Neural crest cell (in vitro differentiated cells): ENCODE results near the gene PIK3CA. TPM values are rescaled to one million over a fixed set of nuclear protein-coding genes. Genes with fewer than 3 reads are reported as not detected.

Experiments
- DNase-seq: peaks from one replicate; pipeline ENCODE4 v3.0.0; 2021; ENCODE audit warnings: low read depth, mixed read lengths, low spot score
- H3K27ac Mint-ChIP-seq: one replicate; pipeline ENCODE4 v1.8.0; 2021; ENCODE audit warnings: mild to moderate bottlenecking, mixed read lengths; ENCODE audit not compliant: unreplicated experiment
- H3K27me3 Mint-ChIP-seq: 2 replicates; pipeline ENCODE4 v1.8.0; 2021; ENCODE audit warnings: low read depth, mild to moderate bottlenecking, mixed read lengths
- H3K36me3 Mint-ChIP-seq: 2 replicates; pipeline ENCODE4 v1.8.0; 2021; ENCODE audit warnings: low read depth, mild to moderate bottlenecking, mixed read lengths
- H3K4me1 Mint-ChIP-seq: 2 replicates; pipeline ENCODE4 v1.8.0; 2021; ENCODE audit warnings: mixed read lengths
- H3K4me3 Mint-ChIP-seq: one replicate; pipeline ENCODE4 v1.8.0; 2021; ENCODE audit warnings: mild to moderate bottlenecking, mixed read lengths
- H3K9me3 Mint-ChIP-seq: 2 replicates; pipeline ENCODE4 v1.8.0; 2021; ENCODE audit warnings: mixed read lengths
- total RNA-seq: library from RNA; stranded (reverse); gene quantifications from 2 replicates; pipeline ENCODE4 v1.2.1, GENCODE V29; 2021
- TF ChIP-seq, protein P1 (sequence below): fragments of 200-600 bp; sonication (generic); conservative IDR thresholded peaks from 2 replicates; pipeline ENCODE4 v1.5.0; 2021; ENCODE audit warnings: antibody characterized with exemption, mild to moderate bottlenecking

Gene PIK3CA
- total RNA-seq, 1 donor from 2014 or later = 14.1 TPM

DNA sequence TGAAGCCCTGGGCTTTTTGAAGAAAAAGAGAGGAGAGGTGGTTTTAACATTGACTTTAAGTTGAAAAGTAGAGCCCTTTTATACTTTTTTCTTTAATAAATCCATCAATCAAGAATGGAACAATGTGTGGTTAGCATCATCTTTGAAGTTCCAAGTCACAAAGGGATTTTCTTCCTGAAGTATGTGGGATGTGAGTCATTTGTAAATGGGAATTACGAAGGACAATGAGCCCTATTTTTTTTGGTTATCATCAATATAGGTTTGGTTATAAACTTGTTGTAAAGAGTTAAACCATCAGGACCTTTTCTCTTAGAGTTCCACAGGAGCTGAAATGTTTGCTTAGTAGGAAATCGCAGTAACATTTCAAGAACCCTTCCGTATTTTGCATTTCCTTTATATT, 38.3 kb downstream of the PIK3CA start:
- H3K4me1 Mint-ChIP-seq = peaks cover 8% of the 10 kb centered on the region
- H3K36me3 Mint-ChIP-seq = no peaks in the 10 kb centered on the region
- H3K27ac Mint-ChIP-seq = no peak overlapping the region
- no peaks in the 10 kb centered on the region for H3K27me3 Mint-ChIP-seq
- H3K4me3 Mint-ChIP-seq = no peak overlapping the region
- H3K9me3 Mint-ChIP-seq = no peaks in the 10 kb centered on the region
- TF ChIP-seq, protein P1, sequence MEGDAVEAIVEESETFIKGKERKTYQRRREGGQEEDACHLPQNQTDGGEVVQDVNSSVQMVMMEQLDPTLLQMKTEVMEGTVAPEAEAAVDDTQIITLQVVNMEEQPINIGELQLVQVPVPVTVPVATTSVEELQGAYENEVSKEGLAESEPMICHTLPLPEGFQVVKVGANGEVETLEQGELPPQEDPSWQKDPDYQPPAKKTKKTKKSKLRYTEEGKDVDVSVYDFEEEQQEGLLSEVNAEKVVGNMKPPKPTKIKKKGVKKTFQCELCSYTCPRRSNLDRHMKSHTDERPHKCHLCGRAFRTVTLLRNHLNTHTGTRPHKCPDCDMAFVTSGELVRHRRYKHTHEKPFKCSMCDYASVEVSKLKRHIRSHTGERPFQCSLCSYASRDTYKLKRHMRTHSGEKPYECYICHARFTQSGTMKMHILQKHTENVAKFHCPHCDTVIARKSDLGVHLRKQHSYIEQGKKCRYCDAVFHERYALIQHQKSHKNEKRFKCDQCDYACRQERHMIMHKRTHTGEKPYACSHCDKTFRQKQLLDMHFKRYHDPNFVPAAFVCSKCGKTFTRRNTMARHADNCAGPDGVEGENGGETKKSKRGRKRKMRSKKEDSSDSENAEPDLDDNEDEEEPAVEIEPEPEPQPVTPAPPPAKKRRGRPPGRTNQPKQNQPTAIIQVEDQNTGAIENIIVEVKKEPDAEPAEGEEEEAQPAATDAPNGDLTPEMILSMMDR = no peak
- no peak for DNase-seq

DNA sequence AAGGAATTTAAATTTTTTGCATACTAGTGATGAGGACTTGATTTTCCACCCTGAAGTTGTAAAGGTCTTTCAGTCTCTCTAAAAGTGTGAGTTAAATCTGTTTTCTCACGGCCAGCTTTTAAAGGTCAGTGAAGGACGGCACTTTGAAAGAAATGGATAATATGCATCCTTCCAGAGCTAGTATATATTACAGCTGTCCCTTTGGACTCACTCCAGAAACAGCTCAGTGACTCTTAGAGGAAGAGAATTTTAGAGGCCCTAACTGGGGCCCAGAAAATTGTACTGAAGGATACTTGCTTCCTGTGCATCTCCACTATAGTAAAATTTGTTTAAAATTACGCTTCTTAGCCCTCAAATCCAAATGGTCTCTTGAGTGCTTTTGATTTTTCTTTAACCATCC, 41.6 kb downstream of the PIK3CA start:
- Mint-ChIP-seq H3K9me3 (no peaks in the 10 kb centered on the region), H3K4me3 (no peak overlapping the region), H3K36me3 (no peaks in the 10 kb centered on the region), H3K27ac (no peak overlapping the region), H3K27me3 (no peaks in the 10 kb centered on the region), H3K4me1 (peaks cover 3% of the 10 kb centered on the region)
- TF ChIP-seq, protein P1 = no peak
- DNase-seq = no peak

- no peak for DNase-seq
- no peaks in the 10 kb centered on the region for H3K27me3 Mint-ChIP-seq
- H3K36me3 Mint-ChIP-seq = no peaks in the 10 kb centered on the region
- TF ChIP-seq, protein P1 = no peak
- peaks cover 3% of the 10 kb centered on the region for H3K4me1 Mint-ChIP-seq
- H3K27ac Mint-ChIP-seq = no peak overlapping the region
- H3K4me3 Mint-ChIP-seq = no peak overlapping the region
- no peaks in the 10 kb centered on the region for H3K9me3 Mint-ChIP-seq
These were observed 42.4 kb downstream of the PIK3CA start for GRCh38 chr3:179190581-179190980.

DNA sequence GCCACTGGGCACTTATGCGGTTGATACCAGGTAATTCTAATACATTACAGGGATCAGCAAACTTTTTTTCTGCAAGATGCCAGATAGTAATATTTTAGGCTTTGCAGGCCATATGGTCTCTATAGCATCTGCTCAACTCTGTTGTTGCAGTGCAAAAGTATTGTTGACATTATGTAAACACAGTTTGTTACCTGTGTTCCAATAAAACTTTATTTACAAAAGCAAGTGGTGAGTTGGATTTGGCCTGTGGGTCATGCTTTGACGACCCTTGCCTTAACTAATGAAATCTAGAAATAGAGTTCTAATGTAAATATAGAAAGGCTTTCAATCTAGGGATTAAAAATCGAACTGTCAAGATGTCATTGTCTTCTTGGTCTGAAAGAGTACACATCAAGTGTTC, 44.4 kb downstream of the PIK3CA start:
- TF ChIP-seq, protein P1 = no peak
- Mint-ChIP-seq H3K27me3 (no peaks in the 10 kb centered on the region), H3K36me3 (no peaks in the 10 kb centered on the region), H3K27ac (no peak overlapping the region), H3K9me3 (no peaks in the 10 kb centered on the region), H3K4me1 (no peaks in the 10 kb centered on the region), H3K4me3 (no peak overlapping the region)
- DNase-seq = no peak

GRCh38 chr3:179194931-179195330, 46.8 kb downstream of the PIK3CA start:
- no peaks in the 10 kb centered on the region for H3K9me3 Mint-ChIP-seq
- H3K36me3 Mint-ChIP-seq = peaks cover 3% of the 10 kb centered on the region
- no peaks in the 10 kb centered on the region for H3K27me3 Mint-ChIP-seq
- H3K4me3 Mint-ChIP-seq = no peak overlapping the region
- H3K27ac Mint-ChIP-seq = no peak overlapping the region
- no peaks in the 10 kb centered on the region for H3K4me1 Mint-ChIP-seq
- DNase-seq = no peak
- TF ChIP-seq, protein P1 = no peak

DNA sequence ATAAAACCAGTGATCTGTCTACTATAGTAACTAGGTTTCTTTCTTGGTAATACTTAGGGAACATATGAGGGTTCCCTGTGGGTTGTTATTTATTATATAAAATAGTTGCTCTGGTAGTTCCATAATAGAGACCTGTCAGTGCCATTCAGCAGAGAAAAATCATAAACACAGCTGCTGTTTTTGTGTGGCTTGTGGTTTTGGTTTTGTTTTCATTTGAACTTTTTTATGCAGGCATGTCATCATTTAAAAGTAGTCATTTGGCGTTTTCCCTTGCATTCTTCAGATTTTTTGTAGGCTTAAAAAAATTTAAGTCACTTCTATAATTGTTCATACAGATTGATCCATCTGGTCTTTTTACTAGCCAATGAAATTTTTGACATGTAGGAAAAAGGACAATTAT, 47.9 kb downstream of the PIK3CA start:
- no peaks in the 10 kb centered on the region for H3K27me3 Mint-ChIP-seq
- H3K36me3 Mint-ChIP-seq = peaks cover 8% of the 10 kb centered on the region
- no peaks in the 10 kb centered on the region for H3K9me3 Mint-ChIP-seq
- DNase-seq = no peak
- H3K4me3 Mint-ChIP-seq = no peak overlapping the region
- no peaks in the 10 kb centered on the region for H3K4me1 Mint-ChIP-seq
- TF ChIP-seq, protein P1 = no peak
- H3K27ac Mint-ChIP-seq = no peak overlapping the region
